Bone marrow (tissue), 2 donors: ENCODE results near the gene ATXN1.
"Not testable (repeated sequence)": the region's sequence is repeated elsewhere in the genome, so short reads cannot be mapped to it uniquely, and the experiment has no call there.

Experiments used
- DNase-seq, 2 donors: peaks; one replicate each; lab custom pipeline; 2025; lab: John Stamatoyannopoulos, UW

ATXN1 gene

GRCh38 chr6:16570946-16571345 is 190.3 kb downstream of the ATXN1 start:
- no peak for DNase-seq

- no peak for DNase-seq
These were observed 191.1 kb downstream of the ATXN1 start for GRCh38 chr6:16570221-16570553.

- DNase-seq, result no peak
These were observed 193.1 kb downstream of the ATXN1 start for GRCh38 chr6:16568128-16568527.

GRCh38 chr6:16567071-16567470 is 194.2 kb downstream of the ATXN1 start:
- no peak for DNase-seq

GRCh38 chr6:16564436-16564835 is 196.8 kb downstream of the ATXN1 start:
- DNase-seq, result no peak

GRCh38 chr6:16563628-16564240 is 197.5 kb downstream of the ATXN1 start:
- DNase-seq, result no peak

GRCh38 chr6:16562498-16562897 is 198.8 kb downstream of the ATXN1 start:
- DNase-seq, result no peak

- DNase-seq, result no peak
These were observed 202.2 kb downstream of the ATXN1 start for GRCh38 chr6:16559071-16559470.

GRCh38 chr6:16555550-16555949 is 205.7 kb downstream of the ATXN1 start:
- no peak for DNase-seq

- DNase-seq, result no peak
These were observed 207.7 kb downstream of the ATXN1 start for GRCh38 chr6:16553531-16553930.

- DNase-seq, result no peak
These were observed 209.8 kb downstream of the ATXN1 start for GRCh38 chr6:16551466-16551865.

- DNase-seq, result no peak
These were observed 213.1 kb downstream of the ATXN1 start for GRCh38 chr6:16548121-16548520.

GRCh38 chr6:16547587-16547986 is 213.7 kb downstream of the ATXN1 start:
- DNase-seq, result no peak

GRCh38 chr6:16546861-16547260 is 214.4 kb downstream of the ATXN1 start:
- no peak for DNase-seq

- no peak for DNase-seq
These were observed 215.9 kb downstream of the ATXN1 start for GRCh38 chr6:16545382-16545781.

- no peak for DNase-seq
These were observed 216.7 kb downstream of the ATXN1 start for GRCh38 chr6:16544521-16544920.

GRCh38 chr6:16544006-16544405 is 217.3 kb downstream of the ATXN1 start:
- DNase-seq, result no peak

- no peak for DNase-seq
These were observed 217.7 kb downstream of the ATXN1 start for GRCh38 chr6:16543521-16543920.

GRCh38 chr6:16542070-16542469 is 219.2 kb downstream of the ATXN1 start:
- no peak for DNase-seq

- no peak for DNase-seq
These were observed 220.2 kb downstream of the ATXN1 start for GRCh38 chr6:16540804-16541752.

- DNase-seq, result not testable (repeated sequence)
These were observed 220.9 kb downstream of the ATXN1 start for GRCh38 chr6:16540383-16540782.

- DNase-seq, result no peak
These were observed 222.0 kb downstream of the ATXN1 start for GRCh38 chr6:16539086-16539931.

- DNase-seq, result no peak
These were observed 225.7 kb downstream of the ATXN1 start for GRCh38 chr6:16535564-16535963.
